OCI-LY3 (cell line): ENCODE data around the gene TRRAP.

Source experiments
- CTCF ChIP-seq: fragments of 200-600, 300-600 bp; sonication (generic); IDR thresholded peaks from 2 replicates; pipeline ENCODE4 v1.5.1; 2014; ENCODE audit warnings: antibody characterized with exemption, low read length, low read depth
- EZH2phosphoT487 ChIP-seq: fragments of 200-600 bp; shearing (Covaris generic); IDR thresholded peaks from 2 replicates; pipeline ENCODE4 v1.6.1; 2018; ENCODE audit warnings: antibody characterized with exemption, mixed run types, low read depth

- TF ChIP-seq EZH2phosphoT487 (no peak), CTCF (no peak)
Observed at GRCh38 chr7:99047526-99048077, 169.3 kb downstream of the TRRAP start.
